GM21423 (cell line): Measurements from ENCODE around the gene MAPKAPK3.
A peak's percentile ranks its signal among the peaks of the same experiment; 100 is the strongest.

ENCODE experiments used
- ATAC-seq: cut with Tn5 transposase; IDR thresholded peaks from one replicate; pipeline ENCODE4 v1.9.1; 2021; ENCODE audit warnings: mild to moderate bottlenecking, moderate library complexity; ENCODE audit not compliant: unreplicated experiment

MAPKAPK3 gene

DNA sequence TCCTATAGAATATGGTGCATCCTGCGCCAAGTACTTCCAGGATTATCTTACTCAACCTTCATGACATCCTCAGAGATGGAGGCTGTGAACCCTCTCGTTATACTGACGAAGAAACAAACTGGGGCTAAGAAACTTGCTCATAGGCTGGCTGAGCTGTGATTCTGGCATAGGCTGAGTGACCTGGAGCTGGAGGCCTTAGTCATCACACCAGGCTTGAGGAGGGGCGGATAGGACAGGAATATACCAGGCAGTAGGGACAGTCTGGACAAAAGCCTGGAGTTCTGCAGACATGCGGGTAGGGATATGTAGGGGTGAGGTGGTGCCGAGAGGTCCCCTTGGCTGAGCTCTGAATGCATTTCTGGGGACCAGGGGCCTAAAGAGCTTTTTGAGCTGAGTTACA lies 29.6 kb upstream of the MAPKAPK3 start:
- no peak for ATAC-seq

DNA sequence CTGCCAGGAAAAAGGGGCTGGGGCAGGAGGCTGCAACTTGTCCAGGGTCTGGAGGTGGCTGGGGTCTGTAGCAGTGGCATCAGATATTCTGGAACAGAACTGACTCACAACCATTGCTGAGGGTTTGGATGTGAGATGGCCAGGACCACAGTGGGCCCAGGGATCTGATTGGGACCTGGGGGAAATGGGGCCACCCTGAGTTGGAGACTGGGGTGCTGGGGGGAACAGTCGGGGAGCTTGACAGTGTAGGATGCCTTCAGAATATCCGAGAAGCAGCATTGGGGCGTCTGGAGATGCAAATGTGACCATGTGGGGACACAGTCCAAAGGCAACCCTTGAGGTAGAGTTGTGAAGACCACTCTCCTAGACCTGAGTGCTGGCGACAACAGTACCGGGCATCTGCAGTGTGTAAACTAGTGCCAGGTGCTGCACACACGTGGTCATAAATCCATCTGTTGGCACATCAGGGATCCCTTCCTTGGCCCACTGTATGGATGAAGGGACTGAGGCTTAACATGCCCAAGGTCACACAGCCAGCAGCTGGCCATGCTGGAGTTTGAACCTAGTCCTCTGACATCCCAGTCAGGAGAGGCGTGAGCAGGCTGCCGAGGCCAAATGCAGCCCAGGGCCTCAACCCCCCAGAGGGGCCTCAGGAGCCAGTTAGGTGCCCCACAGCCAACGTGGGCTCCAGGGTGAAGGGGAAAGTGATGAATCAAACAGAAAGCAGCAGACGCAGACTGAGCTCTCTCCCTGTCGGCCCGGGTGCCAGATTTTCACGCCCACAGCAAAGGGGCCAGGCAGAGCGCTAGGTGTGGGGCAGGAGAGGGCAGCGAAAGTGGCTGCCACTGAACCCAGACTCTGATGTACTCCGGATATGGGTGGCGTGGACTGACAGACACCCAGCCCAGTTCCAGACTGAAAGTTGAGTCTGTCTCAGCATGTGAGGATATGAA lies 28.9 kb upstream of the MAPKAPK3 start:
- no peak for ATAC-seq

DNA sequence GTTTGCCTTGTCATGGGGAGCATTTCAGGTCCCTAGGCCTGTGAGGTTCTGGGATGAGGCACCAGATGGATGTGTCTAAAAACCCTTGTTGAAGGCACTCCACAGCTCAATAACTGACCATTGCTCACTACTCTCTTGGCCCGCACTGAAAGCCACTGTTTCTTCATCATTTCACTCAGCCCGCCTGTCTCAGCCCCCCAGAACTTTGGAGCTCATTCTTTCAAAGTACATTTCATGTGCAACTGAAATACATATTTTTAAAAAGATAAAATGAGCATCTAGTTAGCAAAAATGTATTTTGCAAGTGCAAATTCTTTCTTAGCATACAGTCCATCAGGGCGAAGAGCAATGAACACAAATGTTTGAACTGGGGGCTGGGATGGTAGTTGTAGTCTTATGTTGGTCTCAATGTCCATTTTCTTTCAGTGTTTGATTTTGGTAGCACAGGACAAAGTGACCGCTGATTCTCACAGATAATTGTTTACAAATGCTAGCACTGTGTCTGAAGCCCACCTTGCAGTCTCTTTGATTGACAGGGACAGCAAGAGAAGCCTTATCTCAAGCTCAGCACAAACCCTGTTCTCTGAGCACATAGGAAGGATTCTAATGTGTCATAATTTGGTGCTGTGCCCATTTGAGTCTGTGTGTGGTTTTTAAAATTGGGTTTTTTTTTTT lies 28.1 kb upstream of the MAPKAPK3 start:
- no peak for ATAC-seq

DNA sequence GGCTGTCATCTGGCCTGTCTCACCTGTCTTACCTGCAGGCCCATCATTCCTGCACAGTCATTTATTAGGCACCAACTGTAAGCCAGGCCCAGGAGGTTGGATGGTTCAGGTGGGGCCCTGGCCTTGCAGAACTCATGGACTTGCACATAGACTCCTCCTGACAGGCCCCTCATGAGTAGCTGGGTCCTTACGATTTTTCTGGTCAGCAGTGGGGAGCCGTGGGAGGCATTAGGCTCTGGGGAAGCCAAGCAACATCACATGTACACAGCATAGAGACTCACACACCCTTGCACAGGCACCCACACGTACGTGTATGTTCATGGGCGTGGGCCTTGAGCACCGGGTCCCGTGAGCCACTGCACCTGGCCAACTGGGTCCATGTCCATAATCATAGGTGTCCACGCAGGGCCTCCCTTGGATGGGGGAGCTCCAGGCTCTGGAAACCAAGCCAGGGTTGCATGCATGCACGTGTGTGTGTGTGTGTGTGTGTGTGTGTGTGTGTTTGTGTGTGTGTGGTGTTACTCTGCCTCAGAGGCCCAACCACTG lies 25.7 kb upstream of the MAPKAPK3 start:
- no peak for ATAC-seq

DNA sequence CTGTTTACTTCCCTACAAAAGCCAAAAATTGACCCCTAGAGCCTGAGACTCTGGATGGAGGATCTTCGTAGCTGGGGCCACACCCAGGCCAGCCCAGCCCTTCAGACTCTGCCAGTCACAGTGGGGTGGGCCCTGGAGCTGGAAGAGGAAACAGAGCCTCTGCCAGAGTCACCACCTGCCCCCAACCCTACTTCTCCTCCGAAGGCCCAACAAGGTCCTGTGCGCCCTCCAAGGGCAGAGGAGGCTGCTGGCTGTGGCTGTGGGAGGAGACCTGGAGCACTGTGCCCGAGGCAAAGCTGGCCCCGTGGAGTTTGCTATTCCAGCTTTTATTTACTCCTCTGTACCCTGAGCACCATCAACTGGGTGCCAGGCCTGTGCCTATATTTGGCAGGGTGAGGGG lies 24.4 kb upstream of the MAPKAPK3 start:
- ATAC-seq = no peak

DNA sequence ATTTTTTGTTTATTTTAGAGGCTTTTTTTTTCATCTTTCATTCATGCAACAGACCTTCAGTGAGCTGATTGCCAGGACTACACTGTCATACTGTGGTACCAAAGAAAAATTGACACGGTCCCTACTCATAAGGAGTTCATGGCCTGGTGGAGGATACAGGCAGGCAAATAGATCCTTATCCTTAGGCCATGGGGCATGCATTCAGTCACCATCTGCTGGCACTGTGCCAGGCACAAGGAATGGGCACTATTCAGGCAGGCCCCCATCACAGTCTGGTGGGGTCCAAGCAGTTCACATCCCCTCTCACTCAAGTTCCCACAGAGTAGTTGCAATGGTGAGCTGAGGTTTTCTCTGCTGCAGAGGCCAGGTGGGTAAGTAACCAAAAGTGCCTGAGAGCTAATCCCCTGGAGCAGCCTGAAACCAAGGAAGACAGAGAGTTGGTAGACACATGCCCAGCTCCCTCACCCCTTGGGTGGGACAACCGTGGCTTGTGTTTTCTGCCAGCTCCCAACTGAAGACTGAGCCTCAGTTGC lies 22.6 kb upstream of the MAPKAPK3 start:
- no peak for ATAC-seq

DNA sequence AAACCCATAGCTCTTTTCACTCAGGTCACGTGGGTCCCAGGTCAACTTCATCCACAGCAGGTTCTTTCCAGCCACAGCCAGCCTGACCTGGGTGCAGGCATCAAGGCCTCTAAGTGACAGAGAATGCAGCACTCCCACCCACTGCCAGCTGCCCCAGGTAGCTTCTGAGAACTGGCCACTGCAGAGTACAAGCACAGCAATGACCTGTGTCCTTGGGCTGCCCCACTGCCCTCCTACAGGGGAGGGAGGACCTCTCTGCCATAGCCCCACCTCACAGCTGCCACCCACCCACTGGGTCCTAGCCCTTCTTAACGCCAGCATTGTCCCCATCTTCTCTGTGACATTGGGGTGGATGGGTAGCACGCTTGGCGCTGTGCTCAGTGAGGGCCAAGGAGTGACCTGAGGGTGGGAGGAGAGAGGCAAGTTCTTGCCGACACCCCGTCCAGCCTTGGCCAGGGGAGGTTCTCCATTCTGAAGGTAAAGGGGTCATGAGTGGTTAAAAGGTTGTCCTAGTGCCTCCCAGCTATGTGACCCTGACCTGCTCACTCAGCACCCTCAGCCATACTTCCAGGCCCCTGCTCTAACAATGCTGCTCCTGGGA lies 17.7 kb upstream of the MAPKAPK3 start:
- no peak for ATAC-seq

DNA sequence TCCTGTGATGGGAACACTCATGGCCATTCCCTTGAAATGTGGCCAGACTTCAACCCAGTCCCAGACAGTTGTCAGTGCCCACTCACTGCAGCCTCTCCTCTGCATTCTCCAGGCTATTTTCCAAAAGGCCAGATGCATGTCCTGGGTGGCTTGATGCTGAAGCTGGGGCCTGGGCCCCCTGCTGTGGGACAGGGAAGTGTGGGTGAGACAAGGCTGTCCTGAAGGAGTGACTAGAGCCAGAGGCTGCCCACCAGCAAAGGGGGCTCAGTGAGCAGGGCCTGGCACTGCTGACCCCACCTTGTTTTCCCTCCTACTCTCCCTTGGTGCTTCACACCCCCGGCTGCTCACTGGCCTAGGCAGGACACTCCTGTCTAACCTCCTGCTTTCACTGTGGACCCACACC lies 17.2 kb upstream of the MAPKAPK3 start:
- ATAC-seq = no peak

DNA sequence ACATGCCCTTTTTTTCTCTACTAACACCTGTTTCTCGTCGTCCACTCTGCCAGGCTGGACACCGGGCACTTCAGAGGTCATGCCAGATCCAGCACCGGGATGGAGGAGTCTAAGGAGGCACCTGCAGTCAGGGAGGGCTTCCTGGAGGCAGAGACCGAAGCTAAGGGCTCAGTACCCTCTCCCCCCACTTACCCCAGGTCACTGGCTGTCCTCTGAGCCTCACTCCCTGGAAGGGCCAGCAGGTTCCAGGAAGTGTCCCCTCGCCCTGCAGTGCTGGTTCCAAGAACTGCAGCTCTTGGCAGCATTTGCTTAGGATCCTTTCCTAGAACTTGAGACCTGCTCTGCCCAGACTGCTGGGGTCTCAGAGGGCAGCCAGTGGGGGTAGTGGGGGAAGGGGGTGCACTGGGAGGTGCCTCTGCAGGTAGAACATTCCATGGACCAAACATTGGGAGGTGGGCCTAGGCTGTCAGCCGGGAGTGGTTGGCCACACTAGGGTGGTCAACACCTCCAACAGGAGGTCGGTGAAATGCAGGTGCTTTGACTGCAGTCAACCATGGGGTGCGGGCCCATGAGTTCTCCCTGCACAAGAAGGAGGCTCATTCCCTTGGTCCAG lies 16.7 kb upstream of the MAPKAPK3 start:
- ATAC-seq = no peak

DNA sequence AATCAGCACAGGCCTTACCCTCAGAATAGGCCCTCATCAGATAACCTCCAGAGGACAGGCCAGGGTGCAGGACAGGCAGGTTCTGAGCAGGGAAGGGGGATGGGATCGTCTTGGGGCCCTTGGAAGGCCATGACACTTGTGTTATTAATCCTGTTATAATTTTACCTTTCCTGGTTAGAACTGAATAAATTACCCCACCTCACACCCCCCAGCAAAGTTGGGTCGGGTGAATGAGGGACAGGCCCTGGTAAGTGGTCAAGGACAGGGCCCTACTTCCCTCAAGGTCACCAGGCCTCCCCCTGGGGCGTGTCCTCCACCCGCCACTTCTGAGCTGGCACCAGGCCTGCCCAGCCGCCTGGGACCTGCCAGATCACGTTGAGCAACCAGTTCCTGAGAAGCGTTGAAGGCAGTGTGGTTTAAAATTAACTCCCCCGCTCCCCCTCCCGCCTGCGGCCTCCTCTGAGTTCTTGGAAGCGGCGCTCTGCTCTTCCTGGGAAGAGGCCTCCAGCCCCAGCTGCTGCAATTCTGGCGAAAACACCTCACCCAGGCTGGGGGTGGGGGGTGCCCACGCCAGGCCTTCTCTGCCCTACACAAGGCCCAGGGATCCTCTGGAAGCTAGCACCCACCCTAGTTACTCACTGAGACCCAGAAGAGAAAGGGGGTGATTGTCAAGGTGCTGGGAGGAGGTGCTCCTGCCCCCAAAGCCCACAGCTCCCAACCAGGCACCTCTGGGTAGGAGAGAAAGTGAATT lies 15.9 kb upstream of the MAPKAPK3 start:
- peak; percentile 65 for ATAC-seq

DNA sequence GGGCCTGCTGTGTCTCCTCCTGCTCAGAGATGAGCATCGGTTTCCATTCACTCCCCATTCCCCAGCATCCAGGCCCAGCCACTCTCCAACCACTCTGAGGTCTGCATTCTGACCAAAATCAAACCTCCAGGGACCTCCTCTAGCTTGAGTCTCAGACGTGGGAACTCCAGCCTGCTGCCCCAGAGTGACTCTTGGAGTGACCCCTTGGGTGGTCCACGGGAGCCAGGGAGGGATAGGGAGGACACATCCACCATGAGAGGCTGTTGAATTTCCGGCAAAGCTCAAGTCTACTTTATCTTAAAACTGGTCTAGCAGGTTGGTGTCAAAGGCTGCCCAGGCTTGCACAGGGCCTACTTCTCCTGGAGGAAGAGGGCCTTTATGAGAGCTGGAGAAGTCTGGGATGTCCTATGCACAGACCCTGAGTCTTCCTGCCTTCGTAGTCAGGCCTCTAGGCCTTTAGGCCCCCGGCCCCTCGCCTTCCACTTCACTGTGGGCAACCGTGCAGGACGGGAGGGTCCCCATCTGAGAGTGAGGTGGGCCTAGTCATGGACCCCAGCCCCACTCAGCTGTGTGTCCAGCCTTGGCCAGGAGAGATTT lies 14.3 kb upstream of the MAPKAPK3 start:
- no peak for ATAC-seq

DNA sequence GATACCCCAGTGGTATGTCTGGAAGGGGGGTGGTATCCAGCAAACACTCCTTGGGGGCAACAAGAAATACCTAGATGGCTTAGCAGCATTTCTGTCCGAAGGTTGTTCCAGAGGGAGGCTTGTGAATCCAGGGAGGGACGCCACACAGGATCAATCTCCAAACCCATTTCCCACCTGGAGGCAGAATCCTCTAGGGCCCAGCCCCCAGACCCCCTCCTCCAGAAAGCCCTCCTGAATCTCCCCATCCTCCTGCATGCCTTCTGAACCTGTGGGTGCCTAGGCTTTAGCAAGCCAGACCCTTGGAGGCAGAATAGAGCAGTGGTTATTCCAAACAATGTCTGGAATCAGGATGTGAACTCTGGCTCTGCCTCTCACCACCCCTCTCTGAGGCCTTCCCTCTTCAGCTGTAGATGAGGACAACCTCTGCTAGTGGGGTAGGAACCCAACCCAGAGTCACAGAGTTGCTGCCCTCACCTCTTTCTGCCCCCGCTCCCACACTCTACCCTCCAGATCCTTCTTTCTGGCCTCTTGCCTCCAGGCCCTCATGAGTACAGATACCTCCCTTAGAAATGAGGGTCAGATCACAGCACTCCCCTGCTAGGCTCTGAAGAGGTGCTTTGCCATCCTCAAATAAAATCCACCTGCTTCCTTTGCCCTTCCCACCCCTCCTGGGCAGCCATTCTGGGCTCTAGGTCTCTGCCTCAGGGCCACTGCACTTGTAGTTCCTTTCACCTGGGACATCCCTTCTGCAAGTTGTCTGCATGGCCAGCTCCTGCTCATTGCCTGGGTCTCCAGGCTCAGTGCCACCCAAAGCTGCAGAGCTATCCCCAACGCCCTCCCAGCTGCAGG lies 13.5 kb upstream of the MAPKAPK3 start:
- no peak for ATAC-seq

DNA sequence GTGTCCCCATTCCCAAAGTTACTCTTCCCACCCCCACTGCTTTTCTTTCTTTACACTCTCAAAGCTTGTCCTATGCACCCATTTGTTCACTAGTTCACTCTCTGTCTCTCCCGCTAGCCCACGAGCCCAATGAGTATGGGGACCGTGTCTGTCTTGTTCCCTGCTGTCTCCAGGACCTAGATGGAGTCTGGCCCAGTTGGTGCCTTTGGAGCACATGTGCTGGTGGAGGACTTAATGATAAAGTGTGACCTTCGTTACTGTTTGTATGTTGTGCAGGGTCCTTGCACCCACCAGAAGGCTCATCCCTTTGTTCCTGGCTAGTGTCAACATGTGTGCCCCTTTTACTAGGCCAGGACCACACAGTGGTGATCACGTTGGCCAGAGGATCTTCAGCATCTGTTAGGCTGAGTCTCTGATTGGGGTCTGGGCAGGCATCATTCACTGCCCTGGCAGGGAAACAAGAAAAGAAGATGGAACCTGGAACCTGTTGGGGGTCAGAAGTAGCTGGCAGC lies 12.8 kb upstream of the MAPKAPK3 start:
- no peak for ATAC-seq

DNA sequence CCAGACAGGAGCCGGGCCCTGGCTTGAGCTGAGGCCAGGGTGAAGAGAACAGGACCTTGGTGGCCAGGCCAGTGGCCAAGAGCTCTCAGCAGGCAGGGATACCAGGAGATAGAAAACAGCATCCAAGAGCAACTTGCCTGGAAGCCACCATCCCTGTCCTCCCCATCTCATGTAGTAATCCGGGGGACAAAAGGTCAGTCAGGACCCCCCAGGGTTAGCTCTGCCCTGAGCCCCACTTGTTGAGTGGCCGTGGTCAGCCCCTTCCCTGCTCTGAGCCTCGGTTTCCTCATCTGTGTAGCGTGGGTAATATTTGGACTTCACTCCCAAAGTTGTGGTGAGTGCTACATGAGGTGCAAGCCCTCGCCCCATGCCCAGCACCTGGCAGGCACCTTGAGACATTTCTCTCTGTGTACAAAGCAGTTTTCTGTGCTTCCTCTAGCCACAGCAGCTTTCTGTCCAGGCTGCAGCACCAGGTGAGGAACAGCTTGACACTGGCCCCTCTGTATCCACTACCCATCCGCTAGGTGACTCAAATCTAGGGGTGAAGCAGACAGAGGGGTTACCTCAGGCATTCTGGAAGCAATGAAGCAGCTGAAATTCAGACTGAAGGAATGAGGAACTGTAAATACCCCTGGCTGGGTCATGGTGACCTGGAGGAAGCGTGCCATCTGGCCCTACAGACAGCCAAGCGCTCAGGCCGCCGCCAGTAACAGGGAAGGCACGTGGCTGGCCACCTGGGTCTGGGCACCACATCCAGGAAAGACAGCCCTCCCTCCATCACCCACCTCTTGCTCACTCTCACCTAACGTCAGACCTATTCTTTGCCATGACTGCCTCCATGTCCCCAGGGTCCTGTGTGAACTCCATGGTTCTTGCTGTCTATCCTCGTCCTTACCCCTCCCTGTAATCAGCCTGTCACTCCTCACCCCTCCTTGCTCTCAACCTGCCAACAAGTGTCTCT lies 12.0 kb upstream of the MAPKAPK3 start:
- peak; percentile 36 for ATAC-seq

DNA sequence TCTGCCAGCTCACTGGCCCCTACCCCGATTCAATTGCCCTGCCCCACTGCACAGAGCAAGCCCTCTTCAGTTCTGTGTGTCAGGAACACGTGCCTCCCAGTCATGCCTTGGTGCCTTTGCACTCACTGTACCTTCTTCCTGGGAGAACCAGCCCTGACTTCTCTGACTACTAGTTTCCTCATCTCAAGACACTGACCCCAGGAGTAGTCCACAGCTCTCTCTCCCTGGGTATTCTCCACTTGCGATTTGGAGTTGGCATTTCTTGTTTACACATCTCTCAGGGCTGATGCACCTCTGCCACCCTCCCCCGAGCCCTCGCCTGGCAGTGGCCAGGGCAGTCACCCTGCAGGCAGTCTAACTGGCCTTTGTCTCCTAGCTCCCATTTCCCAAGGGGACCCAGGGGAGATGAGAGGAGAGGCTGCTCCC lies 11.0 kb upstream of the MAPKAPK3 start:
- ATAC-seq = no peak

DNA sequence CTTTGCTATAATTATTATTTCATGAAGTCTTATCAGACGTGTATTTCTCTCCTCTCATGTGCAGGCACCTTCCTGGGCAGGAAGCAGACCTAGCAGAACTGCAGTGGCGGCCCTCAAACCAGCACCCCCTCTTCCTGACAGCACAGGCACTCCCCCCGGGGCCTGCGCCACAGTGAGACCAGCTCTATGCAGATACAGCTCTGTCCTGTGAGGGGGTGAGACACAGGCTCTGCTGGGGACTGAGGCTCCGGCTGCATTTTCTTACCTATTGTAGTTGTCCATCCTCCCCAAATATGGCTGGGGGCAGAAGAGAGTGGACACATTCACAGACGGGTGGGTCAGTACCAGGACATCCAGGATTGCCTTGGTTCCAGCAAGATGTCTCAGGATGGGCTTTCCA lies 10.4 kb upstream of the MAPKAPK3 start:
- no peak for ATAC-seq

DNA sequence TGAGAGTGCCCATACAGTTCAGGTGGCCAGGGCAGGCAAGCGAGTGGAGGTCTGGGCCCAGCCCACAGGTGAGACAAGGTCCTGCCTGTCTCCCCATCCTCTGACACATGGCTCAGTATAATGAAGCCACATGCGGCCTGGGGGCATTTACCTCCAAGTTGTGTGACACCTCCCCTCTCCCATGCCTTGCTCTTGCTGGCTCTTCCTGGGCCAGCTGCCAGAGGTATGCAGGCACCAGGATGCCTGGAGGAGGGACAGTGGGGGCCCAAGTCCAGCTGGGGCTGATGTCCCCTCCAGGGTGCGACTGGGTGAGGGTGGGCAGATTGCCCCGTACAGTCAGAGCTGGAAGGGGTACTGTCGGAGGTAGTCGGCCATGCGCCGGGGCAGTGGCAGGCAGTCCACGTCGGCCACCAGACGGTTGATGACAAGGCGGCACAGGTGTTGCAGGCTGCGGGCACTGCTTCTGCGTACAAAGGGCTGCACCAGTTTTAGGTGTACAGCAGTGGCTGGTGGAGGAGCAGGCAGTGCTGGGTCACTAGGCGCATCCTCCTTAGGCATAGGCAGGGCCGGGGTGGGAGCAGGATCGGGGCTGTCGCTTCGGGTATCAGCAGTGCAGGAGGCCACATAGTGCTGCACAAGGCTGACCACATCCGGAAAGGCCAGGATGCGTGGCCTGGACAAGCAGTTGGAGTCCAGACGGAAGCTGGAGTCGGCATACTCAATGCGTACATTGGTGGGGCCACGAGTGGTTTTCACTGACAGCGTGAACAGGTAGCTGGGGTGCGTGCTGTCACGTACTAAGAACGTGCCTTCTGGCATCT lies 9.5 kb upstream of the MAPKAPK3 start:
- no peak for ATAC-seq
